GM18861 (cell line): ENCODE data around the gene NEUROD1.
"Not testable (repeated sequence)": the region's sequence is repeated elsewhere in the genome, so short reads cannot be mapped to it uniquely, and the experiment has no call there.

Experiments
- ATAC-seq: cut with Tn5 transposase; IDR thresholded peaks from one replicate; pipeline ENCODE4 v1.9.1; 2021; ENCODE audit not compliant: unreplicated experiment

NEUROD1 gene

DNA sequence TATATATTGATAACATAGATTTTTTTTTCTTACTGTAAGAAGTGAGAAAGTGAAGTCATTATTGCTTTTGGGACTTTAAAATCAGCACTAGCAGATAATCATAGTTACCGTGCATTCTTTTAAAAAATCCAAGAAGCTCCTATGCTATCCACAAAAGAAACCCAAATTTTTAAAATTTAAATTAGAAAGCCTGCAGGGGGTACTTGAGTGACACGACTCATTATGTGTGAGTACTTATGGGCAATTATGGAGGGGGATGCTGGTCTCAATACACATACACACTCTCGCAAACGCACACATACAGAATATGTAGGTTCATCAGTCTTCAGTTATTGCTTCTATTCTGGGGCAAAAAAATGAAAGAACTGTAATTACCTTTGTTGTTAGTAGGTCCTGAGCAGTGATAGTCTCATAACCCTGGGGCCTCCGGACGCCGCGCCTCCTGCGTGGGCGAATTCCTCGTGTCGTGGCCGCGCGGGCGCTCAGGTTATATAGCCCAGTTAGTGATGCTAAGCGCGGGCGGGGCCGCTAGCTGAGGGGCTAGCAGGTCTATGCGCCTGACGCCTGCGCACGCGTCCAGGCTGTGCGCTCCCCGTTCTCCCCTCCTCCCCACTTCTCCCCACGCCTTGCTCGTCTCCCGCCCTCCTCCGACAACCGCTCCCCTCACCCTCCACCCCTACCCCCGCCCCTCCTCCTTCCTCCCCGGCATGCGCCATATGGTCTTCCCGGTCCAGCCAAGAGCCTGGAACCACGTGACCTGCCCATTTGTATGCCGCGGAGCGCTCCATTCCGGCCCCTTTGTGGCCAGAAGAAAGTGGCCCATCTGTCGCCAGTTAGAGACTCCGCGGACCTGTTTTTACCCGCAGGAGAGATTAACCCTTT, at the start of gene NEUROD1:
NEUROD1 (minus strand) TSS at position 463 of the 882 bp plus-strand sequence. CDS start 1,657 bp downstream, outside the sequence.
- ATAC-seq: peak; percentile 40

- ATAC-seq: no peak
Measured at GRCh38 chr2:181725476-181725875, 45.2 kb upstream of the NEUROD1 start.

DNA sequence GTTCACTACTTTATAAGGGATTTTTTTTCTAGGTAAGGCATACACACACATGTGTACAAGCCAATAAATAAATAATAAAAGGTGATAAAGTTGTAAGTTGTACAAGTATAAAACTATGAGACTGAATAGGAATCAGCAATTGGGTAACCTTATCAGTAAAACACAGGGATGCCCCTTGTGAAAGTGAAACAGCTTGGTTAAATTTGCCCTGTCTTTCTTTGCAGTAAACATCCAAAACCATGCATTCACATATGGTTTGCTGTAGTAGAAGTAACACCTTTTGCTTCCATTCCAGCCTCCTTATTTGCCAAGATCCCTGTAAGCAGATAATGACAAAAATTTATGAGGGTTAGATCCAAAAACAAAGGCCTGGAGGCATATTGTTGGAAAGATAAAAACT, 44.3 kb upstream of the NEUROD1 start:
- ATAC-seq: no peak

GRCh38 chr2:181723731-181724130, 43.4 kb upstream of the NEUROD1 start:
- no peak for ATAC-seq

GRCh38 chr2:181715033-181715630, 34.8 kb upstream of the NEUROD1 start:
- ATAC-seq: peak; percentile 92

GRCh38 chr2:181711051-181711450, 30.7 kb upstream of the NEUROD1 start:
- not testable (repeated sequence) for ATAC-seq

GRCh38 chr2:181702519-181702918, 22.2 kb upstream of the NEUROD1 start:
- not testable (repeated sequence) for ATAC-seq

- ATAC-seq: no peak
Measured at GRCh38 chr2:181698223-181698622, 17.9 kb upstream of the NEUROD1 start.

GRCh38 chr2:181697571-181697970, 17.3 kb upstream of the NEUROD1 start:
- no peak for ATAC-seq

DNA sequence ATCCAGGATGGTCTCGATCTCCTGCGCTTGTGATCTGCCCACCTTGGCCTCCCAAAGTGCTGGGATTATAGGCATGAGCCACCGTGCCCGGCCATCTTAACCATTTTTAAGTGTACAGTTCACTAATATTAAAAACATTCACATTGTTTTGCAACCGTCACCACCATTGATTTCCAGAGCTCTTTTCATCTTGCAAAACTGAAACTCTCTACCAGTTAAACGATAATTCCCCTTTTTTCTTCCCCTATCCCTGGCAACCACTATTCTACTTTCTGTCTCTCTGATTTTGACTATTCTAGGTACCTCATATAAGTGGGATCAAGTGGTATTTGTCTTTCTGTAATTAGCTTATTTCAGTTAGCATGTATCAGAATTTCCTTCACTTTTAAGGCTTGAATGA, 16.8 kb upstream of the NEUROD1 start:
- no peak for ATAC-seq

DNA sequence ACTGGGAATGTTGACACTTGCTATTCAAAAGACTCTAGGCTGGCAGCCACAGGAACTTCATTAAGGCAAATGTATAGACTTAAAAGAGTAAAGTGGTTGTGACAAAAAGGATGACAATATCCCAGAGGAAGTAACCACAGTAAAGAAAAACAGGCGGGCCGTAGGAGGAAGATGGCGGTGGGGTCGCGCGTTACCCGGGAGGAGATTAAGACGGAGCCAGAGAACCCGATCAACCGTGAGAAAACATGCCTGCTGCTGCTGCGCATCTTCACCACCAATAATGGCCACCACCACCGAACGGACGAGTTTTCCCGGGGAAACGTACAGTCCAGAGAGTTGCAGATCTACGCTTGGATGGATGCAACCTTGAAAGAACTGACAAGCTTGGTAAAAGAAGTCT, 14.0 kb upstream of the NEUROD1 start:
- ATAC-seq: no peak

DNA sequence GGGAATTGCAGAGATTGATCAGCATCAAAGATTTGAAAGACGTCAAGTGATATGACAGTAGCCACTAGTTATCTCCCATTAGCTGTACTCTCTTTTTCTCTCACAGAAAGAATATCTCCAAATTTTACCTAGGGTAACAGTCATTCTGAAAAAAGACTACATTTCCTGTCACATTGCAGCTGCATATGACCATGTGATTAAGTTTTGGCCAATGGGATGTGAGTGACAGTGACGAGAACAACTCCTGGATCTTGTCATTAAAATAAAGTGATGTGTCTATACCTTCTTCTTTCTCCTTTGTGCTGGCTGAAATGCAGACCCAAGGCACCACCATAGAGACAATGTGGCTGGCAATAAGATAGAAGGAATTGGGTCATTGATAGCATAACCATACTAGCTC, 10.5 kb upstream of the NEUROD1 start:
- no peak for ATAC-seq

DNA sequence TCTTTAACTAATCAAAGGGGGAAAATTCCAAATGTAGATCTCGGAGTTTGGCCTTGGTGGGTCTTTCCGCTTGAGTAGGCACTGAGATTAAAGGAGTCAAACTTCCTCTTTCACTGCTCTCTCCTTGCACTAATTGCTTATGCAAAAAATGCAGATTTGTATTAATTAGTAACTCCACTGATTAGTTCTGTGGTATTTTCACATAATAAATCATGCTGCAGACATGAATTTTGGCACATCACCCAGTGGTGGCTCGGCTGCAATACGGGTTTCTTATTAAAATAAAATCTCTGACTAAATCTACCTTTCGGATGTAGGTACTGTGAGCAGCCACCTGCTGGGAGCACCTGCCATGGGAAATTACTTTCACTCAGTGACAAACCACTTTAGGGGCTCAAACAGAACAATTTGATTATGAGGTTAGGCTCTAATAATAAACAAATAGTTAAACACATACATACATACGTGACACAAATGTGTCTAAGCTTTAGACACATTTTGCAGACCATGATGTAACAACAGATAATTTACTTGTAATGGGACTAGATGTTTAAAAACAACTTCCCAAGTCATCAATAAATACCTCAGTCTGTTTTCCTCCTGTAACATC, 6.4 kb upstream of the NEUROD1 start:
- no peak for ATAC-seq

GRCh38 chr2:181685150-181685688, 4.9 kb upstream of the NEUROD1 start:
- ATAC-seq: no peak

GRCh38 chr2:181684454-181685149, 4.3 kb upstream of the NEUROD1 start:
- no peak for ATAC-seq

GRCh38 chr2:181683518-181684453, 3.5 kb upstream of the NEUROD1 start:
- no peak for ATAC-seq

DNA sequence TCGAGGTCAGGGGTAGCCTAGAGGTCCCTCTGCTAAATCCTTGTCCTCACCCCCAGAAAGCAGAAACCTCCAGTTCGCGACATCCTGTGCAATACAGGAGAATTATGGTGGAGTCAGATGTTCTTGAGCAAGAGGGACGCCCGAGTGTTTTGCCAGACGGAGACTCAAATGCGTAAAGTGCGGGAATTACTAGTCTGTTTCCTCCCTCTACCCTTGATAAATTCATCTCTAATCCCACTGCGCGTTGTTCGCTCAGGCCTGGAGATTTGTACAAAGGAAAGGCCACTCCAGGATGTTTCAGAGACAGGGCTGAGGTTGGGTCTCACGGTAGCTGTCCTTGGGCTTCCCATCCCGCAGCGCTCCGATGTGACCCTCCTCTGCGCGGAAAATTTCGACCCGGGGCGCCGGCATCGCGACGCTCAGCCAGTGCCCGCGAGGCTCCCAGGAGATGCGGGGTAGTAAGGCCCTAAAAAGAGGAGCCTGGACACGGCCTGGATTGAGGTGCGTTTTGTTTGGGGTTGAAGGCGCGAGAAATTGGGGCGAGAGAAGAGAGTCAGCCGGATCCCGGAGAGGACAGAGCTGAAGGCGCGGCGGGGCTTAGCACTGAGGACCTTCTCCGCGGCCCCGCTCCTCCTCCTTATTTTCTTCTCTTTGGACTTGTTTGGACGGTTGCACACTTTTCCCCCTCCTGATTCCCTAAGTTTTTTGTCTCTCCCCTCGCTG, 2.6 kb upstream of the NEUROD1 start:
- no peak for ATAC-seq

GRCh38 chr2:181682026-181682789, 1.9 kb upstream of the NEUROD1 start:
- no peak for ATAC-seq
